Sigmoid colon (tissue), 7 donors: ENCODE results near the gene CDK6. TPM values are rescaled to one million over a fixed set of nuclear protein-coding genes. Genes with fewer than 3 reads are reported as not detected.

ENCODE experiments used
- DNase-seq: peaks from one replicate; pipeline ENCODE4 v3.0.0-alpha.2; 2019
- H3K27ac ChIP-seq, 4 donors: fragments of 200-600 bp; sonication (generic); one replicate each; pipeline ENCODE4 v1.5.1; 2016 to 2019; ENCODE audit warnings: mild to moderate bottlenecking in 1 of 4
- H3K27me3 ChIP-seq, 3 donors: fragments of 200-600 bp; sonication (generic); one replicate each; pipeline ENCODE4 v1.5.1; 2019; ENCODE audit warnings: mild to moderate bottlenecking in 1 of 3
- H3K36me3 ChIP-seq, 4 donors: fragments of 200-600 bp; sonication (generic); one replicate each; pipeline ENCODE4 v1.5.1; 2016 to 2019
- H3K4me1 ChIP-seq, 4 donors: fragments of 200-600 bp; sonication (generic); one replicate each; pipeline ENCODE4 v1.5.1; 2017 to 2019
- H3K4me3 ChIP-seq, 4 donors: fragments of 200-600 bp; sonication (generic); one replicate each; pipeline ENCODE4 v1.5.1; 2017 to 2019; ENCODE audit warnings: mild to moderate bottlenecking in 2 of 4, moderate library complexity in 1 of 4
- H3K9me3 ChIP-seq, 4 donors: fragments of 200-600 bp in 3 of 4; sonication (generic) in 3 of 4; one replicate each; pipeline versions ENCODE4 v1.5.1 to v1.6.1; 2013 to 2019
- CTCF ChIP-seq, 4 experiments: fragments of 450-650 bp in 3 of 4; fragments of 200-600 bp in 1 of 4; IDR thresholded peaks; one replicate each; pipeline ENCODE4 v1.5.1; 2016 to 2019; ENCODE audit warnings: antibody characterized with exemption in 4 of 4, mild to moderate bottlenecking in 3 of 4, moderate library complexity in 2 of 4
- EP300 ChIP-seq, 4 donors: sonication (generic); formaldehyde crosslinking; IDR thresholded peaks; one replicate each; pipeline ENCODE4 v1.6.1; 2017; ENCODE audit warnings: antibody characterized with exemption in 4 of 4
- POLR2A ChIP-seq, 2 donors: fragments of 450-650 bp; IDR thresholded peaks; one replicate each; pipeline ENCODE4 v1.6.1; 2016; ENCODE audit warnings: antibody characterized with exemption in 2 of 2, mild to moderate bottlenecking in 2 of 2, moderate library complexity in 2 of 2
- POLR2AphosphoS5 ChIP-seq, 4 donors: sonication (generic); formaldehyde crosslinking; IDR thresholded peaks; one replicate each; pipeline ENCODE4 v1.6.1; 2017; ENCODE audit warnings: antibody characterized with exemption in 4 of 4
- WGBS, 2 donors: extraction: QIAGEN DNeasy Blood & Tissue Kit; methylation state at CpG; one replicate each; pipeline ENCODE4 v1.1.7; 2013; 5-methylcytosine and 5-hydroxymethylcytosine counted together
- intact Hi-C: fragments of 100-400 bp; cut with DNase I; formaldehyde crosslinking; loops from one replicate; pipeline ENCODE4 v1.15.1; 2023
- polyA plus RNA-seq, 3 donors: library from polyadenylated mRNA; stranded (reverse); fragments of 200-250 nt; gene quantifications; one replicate each; pipeline ENCODE4 v1.2.3, GENCODE V29; 2013
- total RNA-seq, 4 donors: library from RNA; depleted of rRNA; stranded (reverse); fragments of >200 nt; gene quantifications; one replicate each; pipeline ENCODE4 v1.1.0, GENCODE V29; 2016
- donor health status: healthy with polysubstance abuse.
- donor health status: Bipolar disorder and iron deficiency.
- donor health status: healthy.

The CDK6 gene
- total and polyA plus RNA-seq, 7 donors: 2.4 to 25.8 (median 13.3) TPM

DNA sequence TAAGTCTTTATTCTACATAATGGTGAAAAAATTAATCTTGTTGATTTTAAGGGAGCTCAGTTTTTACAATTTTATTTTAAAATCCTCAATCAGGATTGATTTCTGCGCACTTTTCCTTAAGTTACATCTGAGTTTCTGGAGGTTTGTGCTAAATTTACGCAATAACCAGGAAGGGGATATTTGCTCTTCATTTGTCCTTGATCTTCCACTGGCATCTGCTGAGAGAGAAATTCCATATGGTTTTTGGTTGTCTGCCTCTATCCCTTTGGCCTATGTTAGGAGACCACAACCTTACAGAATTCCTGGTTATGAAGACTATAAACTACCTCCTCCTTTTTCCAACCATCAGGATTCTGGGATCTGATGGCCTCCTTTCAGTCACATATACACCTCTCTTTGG, 20.1 kb upstream of the CDK6 start:
- Histone ChIP-seq H3K9me3 (no peaks in the 10 kb centered on the region), H3K27ac (no peak overlapping the region), H3K4me3 (no peak overlapping the region), H3K4me1 (no peaks in the 10 kb centered on the region), H3K36me3 (no peaks in the 10 kb centered on the region), H3K27me3 (no peaks in the 10 kb centered on the region)
- intact Hi-C loops: no loop called here
- TF ChIP-seq POLR2A (IDR thresholded peaks at IDR 0.05): no peak
- TF ChIP-seq POLR2AphosphoS5 (IDR thresholded peaks at IDR 0.05): no peak
- TF ChIP-seq EP300 (IDR thresholded peaks at IDR 0.05): no peak
- TF ChIP-seq CTCF (IDR thresholded peaks at IDR 0.05): no peak
- 98 to 99% methylated on average over 2 of the region's 2 CpGs for WGBS, 2 donors
- no peak for DNase-seq

- no peak for TF ChIP-seq POLR2A (IDR thresholded peaks at IDR 0.05)
- no peak for TF ChIP-seq EP300 (IDR thresholded peaks at IDR 0.05)
- no peak for TF ChIP-seq CTCF (IDR thresholded peaks at IDR 0.05)
- no peak for TF ChIP-seq POLR2AphosphoS5 (IDR thresholded peaks at IDR 0.05)
- no peaks in the 10 kb centered on the region for H3K9me3 ChIP-seq
- H3K27me3 ChIP-seq: no peaks in the 10 kb centered on the region
- no peaks in the 10 kb centered on the region for H3K36me3 ChIP-seq
- WGBS, 2 donors: 55 to 79% methylated on average over 5 of the region's 5 CpGs
- H3K4me3 ChIP-seq: no peak overlapping the region
- DNase-seq: no peak
- H3K4me1 ChIP-seq: no peaks in the 10 kb centered on the region
- no peak overlapping the region for H3K27ac ChIP-seq
- intact Hi-C loops: no loop called here
Observed at GRCh38 chr7:92854501-92855238, 18.3 kb upstream of the CDK6 start.

DNA sequence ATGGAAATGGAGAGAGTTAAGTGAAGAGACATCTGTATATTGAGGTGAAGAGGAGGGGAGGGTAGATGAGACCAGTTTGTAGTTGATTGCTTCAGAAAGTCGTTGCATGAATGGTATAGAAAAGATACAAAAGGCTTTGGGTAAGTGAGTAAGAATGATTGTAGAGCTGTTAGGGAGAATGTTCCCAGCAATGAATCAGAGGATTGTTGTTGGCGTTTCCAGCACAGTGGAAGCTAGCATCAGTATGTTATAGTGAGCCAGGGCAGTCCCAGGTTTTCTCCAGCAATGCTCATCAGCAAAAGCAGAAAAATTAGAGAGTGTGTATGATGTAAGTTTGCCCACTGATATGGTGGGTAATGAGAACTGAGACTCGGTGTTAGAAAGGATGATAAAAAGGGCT, 15.4 kb upstream of the CDK6 start:
- no peaks in the 10 kb centered on the region for H3K36me3 ChIP-seq
- no peaks in the 10 kb centered on the region for H3K27me3 ChIP-seq
- DNase-seq: no peak
- no peak overlapping the region for H3K4me3 ChIP-seq
- WGBS, 2 donors: 74 to 86% methylated on average over 3 of the region's 3 CpGs
- no peaks in the 10 kb centered on the region for H3K9me3 ChIP-seq
- H3K27ac ChIP-seq: no peak overlapping the region
- intact Hi-C loops: no loop called here
- no peaks in the 10 kb centered on the region for H3K4me1 ChIP-seq
- TF ChIP-seq EP300 (IDR thresholded peaks at IDR 0.05): no peak
- no peak for TF ChIP-seq POLR2AphosphoS5 (IDR thresholded peaks at IDR 0.05)
- no peak for TF ChIP-seq CTCF (IDR thresholded peaks at IDR 0.05)
- TF ChIP-seq POLR2A (IDR thresholded peaks at IDR 0.05): no peak

DNA sequence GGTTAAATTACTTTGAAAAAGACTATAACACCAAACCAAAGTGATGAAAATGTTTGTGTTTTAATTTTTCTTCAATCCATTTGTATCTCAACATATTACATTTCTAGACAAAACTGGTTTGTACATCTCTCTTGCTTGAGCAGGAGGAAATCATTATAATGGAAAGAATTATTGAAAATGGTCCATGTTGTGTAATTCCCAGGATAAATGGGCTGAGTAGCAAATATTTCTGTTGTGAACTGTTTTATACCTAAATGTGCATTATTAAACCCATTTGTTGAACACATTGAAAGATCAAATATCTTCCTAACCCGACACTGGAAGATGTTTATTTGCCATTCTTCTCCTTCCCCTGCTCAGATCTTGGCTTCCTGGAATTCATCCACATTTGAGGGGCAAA, 14.1 kb upstream of the CDK6 start:
- Histone ChIP-seq H3K4me3 (no peak overlapping the region), H3K27ac (no peak overlapping the region), H3K9me3 (no peaks in the 10 kb centered on the region), H3K27me3 (no peaks in the 10 kb centered on the region), H3K36me3 (no peaks in the 10 kb centered on the region), H3K4me1 (no peaks in the 10 kb centered on the region)
- intact Hi-C loops: no loop called here
- DNase-seq: no peak
- no peak for TF ChIP-seq EP300 (IDR thresholded peaks at IDR 0.05)
- no peak for TF ChIP-seq POLR2A (IDR thresholded peaks at IDR 0.05)
- TF ChIP-seq CTCF (IDR thresholded peaks at IDR 0.05): no peak
- TF ChIP-seq POLR2AphosphoS5 (IDR thresholded peaks at IDR 0.05): no peak
- 86 to 93% methylated on average over 1 of the region's 1 CpG for WGBS, 2 donors

GRCh38 chr7:92849322-92849721, 12.9 kb upstream of the CDK6 start:
- no peak for TF ChIP-seq CTCF (IDR thresholded peaks at IDR 0.05)
- TF ChIP-seq POLR2AphosphoS5 (IDR thresholded peaks at IDR 0.05): no peak
- no peak for TF ChIP-seq EP300 (IDR thresholded peaks at IDR 0.05)
- TF ChIP-seq POLR2A (IDR thresholded peaks at IDR 0.05): no peak
- Histone ChIP-seq H3K4me1 (no peaks in the 10 kb centered on the region), H3K27me3 (no peaks in the 10 kb centered on the region), H3K4me3 (no peak overlapping the region), H3K27ac (no peak overlapping the region), H3K9me3 (no peaks in the 10 kb centered on the region), H3K36me3 (no peaks in the 10 kb centered on the region)
- no peak for DNase-seq
- intact Hi-C loops: no loop called here
- WGBS, 2 donors: 23 to 52% methylated on average over 4 of the region's 4 CpGs
